Activated T-cell treated with anti-CD3 and anti-CD28 coated beads, Interleukin-2, amount 50 U/mL, for 4 hours (primary cell): ENCODE measurements around the gene KIF26A. TPM values are rescaled to one million over a fixed set of nuclear protein-coding genes. Genes with fewer than 3 reads are reported as not detected.

Source experiments
- ATAC-seq, 2 donors: fragments of 200-7000 bp; cut with Tn5 transposase; one replicate each; pipeline ENCODE4 v1.10.0; 2021
- DNase-seq: peaks from one replicate; pipeline ENCODE4 v3.0.0-alpha.2; 2020
- H3K27me3 Mint-ChIP-seq: one replicate; pipeline ENCODE4 v1.8.0; 2021; ENCODE audit warnings: low read depth, mixed read lengths
- H3K36me3 Mint-ChIP-seq: one replicate; pipeline ENCODE4 v1.8.0; 2022; ENCODE audit warnings: mixed read lengths; ENCODE audit not compliant: insufficient read depth
- H3K4me1 Mint-ChIP-seq: one replicate; pipeline ENCODE4 v1.8.0; 2021; ENCODE audit warnings: low read depth, mixed read lengths
- H3K4me3 Mint-ChIP-seq: one replicate; pipeline ENCODE4 v1.8.0; 2021; ENCODE audit warnings: mild to moderate bottlenecking, moderate library complexity, mixed read lengths
- H3K9me3 Mint-ChIP-seq: one replicate; pipeline ENCODE4 v1.8.0; 2021; ENCODE audit warnings: mixed read lengths
- total RNA-seq, 3 donors: library from RNA; stranded (reverse); gene quantifications; one replicate each; pipeline ENCODE4 v1.2.1, GENCODE V29; 2021

Gene KIF26A
- under 1 TPM; 0.24 to 0.86 (median 0.40) TPM for total RNA-seq

GRCh38 chr14:104138098-104138717 lies at the start of gene KIF26A:
TSS of gene KIF26A (plus strand) at chr14:104138587. CDS start at chr14:104138723, 136 bp downstream.
- Mint-ChIP-seq H3K27me3 (peaks cover 52% of the 10 kb centered on the region), H3K4me1 (peaks cover 9% of the 10 kb centered on the region), H3K4me3 (peak within 1 kb of the TSS; percentile 58)

GRCh38 chr14:104090071-104090748 lies 48.2 kb upstream of the KIF26A start:
- no peak overlapping the region for H3K4me3 Mint-ChIP-seq
- H3K27me3 Mint-ChIP-seq, result peaks cover 2% of the 10 kb centered on the region
- no peaks in the 10 kb centered on the region for H3K36me3 Mint-ChIP-seq
- DNase-seq (no peak), ATAC-seq (no peak)
- no peaks in the 10 kb centered on the region for H3K9me3 Mint-ChIP-seq
- peaks cover 4% of the 10 kb centered on the region for H3K4me1 Mint-ChIP-seq

More at GRCh38 chr14:104138098-104138717, at the start of gene KIF26A:
- H3K36me3 Mint-ChIP-seq, result no peaks in the 10 kb centered on the region
- DNase-seq (no peak), ATAC-seq (peak; percentile 37 to 52)
- no peaks in the 10 kb centered on the region for H3K9me3 Mint-ChIP-seq

- DNase-seq (no peak), ATAC-seq (no peak)
- Mint-ChIP-seq H3K4me1 (peaks cover 7% of the 10 kb centered on the region), H3K4me3 (no peak overlapping the region), H3K36me3 (no peaks in the 10 kb centered on the region), H3K27me3 (peaks cover 2% of the 10 kb centered on the region), H3K9me3 (no peaks in the 10 kb centered on the region)
Observed at GRCh38 chr14:104091061-104091926, 47.1 kb upstream of the KIF26A start.

- Mint-ChIP-seq H3K27me3 (no peaks in the 10 kb centered on the region), H3K4me3 (no peak overlapping the region), H3K4me1 (peaks cover 7% of the 10 kb centered on the region), H3K36me3 (no peaks in the 10 kb centered on the region), H3K9me3 (no peaks in the 10 kb centered on the region)
- no peak for ATAC-seq
- DNase-seq, result no peak
Observed at GRCh38 chr14:104091927-104092771, 46.2 kb upstream of the KIF26A start.

GRCh38 chr14:104092931-104093365 lies 45.4 kb upstream of the KIF26A start:
- H3K36me3 Mint-ChIP-seq, result no peaks in the 10 kb centered on the region
- no peaks in the 10 kb centered on the region for H3K27me3 Mint-ChIP-seq
- H3K4me3 Mint-ChIP-seq, result no peak overlapping the region
- peaks cover 7% of the 10 kb centered on the region for H3K4me1 Mint-ChIP-seq
- H3K9me3 Mint-ChIP-seq, result no peaks in the 10 kb centered on the region
- ATAC-seq (no peak), DNase-seq (no peak)

GRCh38 chr14:104093366-104094055 lies 44.9 kb upstream of the KIF26A start:
- no peaks in the 10 kb centered on the region for H3K36me3 Mint-ChIP-seq
- ATAC-seq (no peak), DNase-seq (no peak)
- no peaks in the 10 kb centered on the region for H3K27me3 Mint-ChIP-seq
- H3K4me3 Mint-ChIP-seq, result no peak overlapping the region
- no peaks in the 10 kb centered on the region for H3K9me3 Mint-ChIP-seq
- H3K4me1 Mint-ChIP-seq, result peaks cover 7% of the 10 kb centered on the region

GRCh38 chr14:104094056-104094708 lies 44.2 kb upstream of the KIF26A start:
- H3K4me3 Mint-ChIP-seq, result no peak overlapping the region
- H3K4me1 Mint-ChIP-seq, result peaks cover 7% of the 10 kb centered on the region
- H3K36me3 Mint-ChIP-seq, result no peaks in the 10 kb centered on the region
- DNase-seq (no peak), ATAC-seq (no peak)
- no peaks in the 10 kb centered on the region for H3K27me3 Mint-ChIP-seq
- no peaks in the 10 kb centered on the region for H3K9me3 Mint-ChIP-seq

GRCh38 chr14:104094709-104095425 lies 43.5 kb upstream of the KIF26A start:
- DNase-seq (peak; percentile 68), ATAC-seq (peak; percentile 75)
- H3K4me3 Mint-ChIP-seq, result no peak overlapping the region
- no peaks in the 10 kb centered on the region for H3K36me3 Mint-ChIP-seq
- H3K27me3 Mint-ChIP-seq, result no peaks in the 10 kb centered on the region
- peaks cover 7% of the 10 kb centered on the region for H3K4me1 Mint-ChIP-seq
- no peaks in the 10 kb centered on the region for H3K9me3 Mint-ChIP-seq

- DNase-seq (no peak), ATAC-seq (no peak)
- Mint-ChIP-seq H3K4me1 (peaks cover 7% of the 10 kb centered on the region), H3K27me3 (no peaks in the 10 kb centered on the region), H3K4me3 (no peak overlapping the region), H3K36me3 (no peaks in the 10 kb centered on the region), H3K9me3 (no peaks in the 10 kb centered on the region)
Observed at GRCh38 chr14:104095426-104096310, 42.7 kb upstream of the KIF26A start.

GRCh38 chr14:104096318-104096717 lies 42.1 kb upstream of the KIF26A start:
- no peaks in the 10 kb centered on the region for H3K27me3 Mint-ChIP-seq
- no peaks in the 10 kb centered on the region for H3K36me3 Mint-ChIP-seq

GRCh38 chr14:104096751-104097700 lies 41.4 kb upstream of the KIF26A start:
- DNase-seq, result no peak
- Mint-ChIP-seq H3K36me3 (no peaks in the 10 kb centered on the region), H3K9me3 (no peaks in the 10 kb centered on the region), H3K4me3 (no peak overlapping the region), H3K27me3 (no peaks in the 10 kb centered on the region), H3K4me1 (peaks cover 7% of the 10 kb centered on the region)
- no peak for ATAC-seq

More at GRCh38 chr14:104096318-104096717, 42.1 kb upstream of the KIF26A start:
- no peaks in the 10 kb centered on the region for H3K9me3 Mint-ChIP-seq
- ATAC-seq (no peak), DNase-seq (no peak)
- H3K4me1 Mint-ChIP-seq, result peaks cover 7% of the 10 kb centered on the region
- H3K4me3 Mint-ChIP-seq, result no peak overlapping the region
